ENCODE measurements around the gene VIPR2. TPM values are rescaled to one million over a fixed set of nuclear protein-coding genes. Genes with fewer than 3 reads are reported as not detected.

VIPR2 gene
- total and polyA plus RNA-seq, 2 of the 13 experiments (the other 11 are each of a cell fraction or from before 2014, with no cell fraction given): not detected

- CTCF ChIA-PET (ENCODE audit: low intra/inter-chr PET ratio, low total read pairs): no interaction called here
- peaks cover 4 to 79% of the 10 kb centered on the region in 2 experiments; a peak in 4 of 5 replicates for H3K27me3 ChIP-seq (ENCODE audit: control insufficient read depth in 1 of 2, insufficient read depth in 2 of 2, low read length in 2 of 2)
- no peak overlapping the region for H3K9ac ChIP-seq (ENCODE audit: insufficient read depth, low read depth, low read length)
- intact Hi-C loops (cut with micrococcal nuclease; ENCODE audit: unreplicated experiment): no loop called here
- H3K27ac ChIP-seq (ENCODE audit: extremely low read length, insufficient read depth, low read length): no peak overlapping the region
- no peak for DNase-seq (ENCODE audit: low spot score)
- H4K20me1 ChIP-seq (ENCODE audit: insufficient read depth, low read length): no peaks in the 10 kb centered on the region
- H3K9me3 ChIP-seq (ENCODE audit: low read length): no peaks in the 10 kb centered on the region
- 65% methylated on average over 23 of the region's 48 CpGs for WGBS (ENCODE audit: low lambda C conversion rate)
- no peak overlapping the region for H2AFZ ChIP-seq (ENCODE audit: low read length)
- no peak; the same call in 2 of the 3 replicates for ATAC-seq
- no peak overlapping the region for H3K4me3 ChIP-seq (replicated peaks in 1 of 3; ENCODE audit: insufficient read depth in 1 of 3, low read depth in 2 of 3, low read length in 3 of 3)
- FAIRE-seq: no peak
- no peaks in the 10 kb centered on the region for H3K36me3 ChIP-seq (replicated peaks in 1 of 2; ENCODE audit: control insufficient read depth in 1 of 2, insufficient read depth in 2 of 2, low read length in 2 of 2)
- H3K79me2 ChIP-seq (ENCODE audit: insufficient read depth, low read length): no peaks in the 10 kb centered on the region
- TF ChIP-seq NAIF1 (CRISPR knock-in tag; IDR thresholded peaks at IDR 0.05; ENCODE audit: borderline replicate concordance) (no peak), FOXO4 (CRISPR knock-in tag; conservative IDR thresholded peaks at IDR 0.05) (0 out of 2 replicates have a peak, but pooled peaks have one; percentile 43), NPAS2 (CRISPR knock-in tag; IDR thresholded peaks at IDR 0.05; ENCODE audit: borderline replicate concordance) (no peak), ZNF33B (CRISPR knock-in tag; IDR thresholded peaks at IDR 0.05) (no peak), SMAD1 (CRISPR knock-in tag; IDR thresholded peaks at IDR 0.05; ENCODE audit: borderline replicate concordance, low read depth) (no peak)
- in situ Hi-C loops (cut with HindIII; ENCODE audit: extremely low pct_ligation_motif_present, low pct_unique_long_range_greater_than_20kb): no loop called here
- POLR2A ChIA-PET: no interaction called here
- BruUV-seq (replicated peaks): no TSS peak
- H3K4me2 ChIP-seq (ENCODE audit: low read depth, low read length): no peak overlapping the region
- H3K4me1 ChIP-seq (ENCODE audit: insufficient read depth, low read length): no peaks in the 10 kb centered on the region
These were observed 32.3 kb downstream of the VIPR2 start for GRCh38 chr7:159112136-159113011.

GRCh38 chr7:159109653-159110035, 35.0 kb downstream of the VIPR2 start:
- WGBS (ENCODE audit: low lambda C conversion rate): 30% methylated on average over 10 of the region's 10 CpGs
- Histone ChIP-seq H3K79me2 (ENCODE audit: insufficient read depth, low read length) (no peaks in the 10 kb centered on the region), H3K4me2 (ENCODE audit: low read depth, low read length) (no peak overlapping the region)
- TF ChIP-seq ZNF816 (CRISPR knock-in tag; IDR thresholded peaks at IDR 0.05; ENCODE audit: borderline replicate concordance) (no peak), SCMH1 (CRISPR knock-in tag; IDR thresholded peaks at IDR 0.05; ENCODE audit: borderline replicate concordance) (no peak), ZNF777 (CRISPR knock-in tag; IDR thresholded peaks at IDR 0.05) (no peak), ZNF280B (CRISPR knock-in tag; IDR thresholded peaks at IDR 0.05; ENCODE audit: borderline replicate concordance) (no peak), ZNF572 (CRISPR knock-in tag; IDR thresholded peaks at IDR 0.05) (no peak), GABPA (IDR thresholded peaks at IDR 0.05; ENCODE audit: low read depth, low read length) (no peak), GABPA (CRISPR knock-in tag; IDR thresholded peaks at IDR 0.05; ENCODE audit: low read depth) (no peak), TFDP1 (CRISPR knock-in tag; IDR thresholded peaks at IDR 0.05; ENCODE audit: borderline replicate concordance) (no peak)

More at GRCh38 chr7:159109653-159110035, 35.0 kb downstream of the VIPR2 start:
- in situ Hi-C loops (cut with HindIII; ENCODE audit: extremely low pct_ligation_motif_present, low pct_unique_long_range_greater_than_20kb): no loop called here
- ChIA-PET POLR2A (no interaction called here), CTCF (ENCODE audit: low intra/inter-chr PET ratio, low total read pairs) (no interaction called here)
- Histone ChIP-seq H2AFZ (ENCODE audit: low read length) (no peak overlapping the region), H4K20me1 (ENCODE audit: insufficient read depth, low read length) (no peaks in the 10 kb centered on the region), H3K36me3 (replicated peaks in 1 of 2; ENCODE audit: control insufficient read depth in 1 of 2, insufficient read depth in 2 of 2, low read length in 2 of 2) (no peaks in the 10 kb centered on the region), H3K9me3 (ENCODE audit: low read length) (no peaks in the 10 kb centered on the region), H3K4me3 (replicated peaks in 1 of 3; ENCODE audit: insufficient read depth in 1 of 3, low read depth in 2 of 3, low read length in 3 of 3) (no peak overlapping the region), H3K27ac (ENCODE audit: extremely low read length, insufficient read depth, low read length) (no peak overlapping the region), H3K9ac (ENCODE audit: insufficient read depth, low read depth, low read length) (no peak overlapping the region), H3K4me1 (ENCODE audit: insufficient read depth, low read length) (no peaks in the 10 kb centered on the region), H3K27me3 (ENCODE audit: control insufficient read depth in 1 of 2, insufficient read depth in 2 of 2, low read length in 2 of 2) (peaks cover 7 to 79% of the 10 kb centered on the region in 2 experiments; a peak in 3 of 5 replicates)
- DNase-seq (ENCODE audit: low spot score): no peak
- intact Hi-C loops (cut with micrococcal nuclease; ENCODE audit: unreplicated experiment): no loop called here
- no peak for FAIRE-seq
- ATAC-seq: no peak
- no TSS peak for BruUV-seq (replicated peaks)
